IPS DF 6.9 (cell line): ENCODE data around the gene CABLES1.
"Not testable (repeated sequence)": the region's sequence is repeated elsewhere in the genome, so short reads cannot be mapped to it uniquely, and the experiment has no call there.

Experiments
- DNase-seq: peaks from one replicate; pipeline ENCODE4 v3.0.0-alpha.2; 2013; ENCODE audit warnings: low read depth, low spot score
- H3K27ac ChIP-seq: one replicate; pipeline ENCODE4 v1.5.1; 2013; ENCODE audit warnings: low read length, control low read depth
- H3K27me3 ChIP-seq: 2 replicates; pipeline ENCODE4 v1.6.1; 2013; ENCODE audit warnings: mild to moderate bottlenecking, low read length; ENCODE audit not compliant: control insufficient read depth, insufficient read depth
- H3K36me3 ChIP-seq: 2 replicates; pipeline ENCODE4 v1.6.1; 2013; ENCODE audit warnings: low read length; ENCODE audit not compliant: control insufficient read depth, insufficient read depth
- H3K4me1 ChIP-seq: 2 replicates; pipeline ENCODE4 v1.6.1; 2013; ENCODE audit warnings: low read length; ENCODE audit not compliant: control insufficient read depth, insufficient read depth
- H3K4me3 ChIP-seq: 2 replicates; pipeline ENCODE4 v1.5.1; 2013; ENCODE audit warnings: mild to moderate bottlenecking, low read length
- H3K9me3 ChIP-seq: 2 replicates; pipeline ENCODE4 v1.6.1; 2013; ENCODE audit warnings: low read length, inconsistent platforms; ENCODE audit not compliant: control insufficient read depth, insufficient read depth
- WGBS: extraction: QIAGEN DNeasy Blood & Tissue Kit; methylation state at CpG from one replicate; pipeline ENCODE4 v1.1.7; 2013; ENCODE audit warnings: mixed read lengths, missing lambda C conversion rate; ENCODE audit not compliant: insufficient read length, insufficient coverage; 5-methylcytosine and 5-hydroxymethylcytosine counted together

The CABLES1 gene

GRCh38 chr18:23267447-23267776, 132.1 kb downstream of the CABLES1 start:
- H3K4me3 ChIP-seq: no peak overlapping the region
- H3K27ac ChIP-seq: no peak overlapping the region
- H3K9me3 ChIP-seq: peaks cover 2% of the 10 kb centered on the region; the same call in 1 of the 2 replicates
- DNase-seq: no peak
- H3K4me1 ChIP-seq: peaks cover 3% of the 10 kb centered on the region; the same call in 1 of the 2 replicates
- no peaks in the 10 kb centered on the region for H3K36me3 ChIP-seq
- WGBS: no CpG with 5 or more reads among the region's 6 CpGs
- H3K27me3 ChIP-seq: no peaks in the 10 kb centered on the region

GRCh38 chr18:23268641-23269040, 133.4 kb downstream of the CABLES1 start:
- no peaks in the 10 kb centered on the region for H3K27me3 ChIP-seq
- WGBS: no CpG with 5 or more reads among the region's 8 CpGs
- peaks cover 3% of the 10 kb centered on the region; the same call in 1 of the 2 replicates for H3K4me1 ChIP-seq
- peaks cover 2% of the 10 kb centered on the region; the same call in 1 of the 2 replicates for H3K9me3 ChIP-seq
- H3K4me3 ChIP-seq: no peak overlapping the region
- no peak for DNase-seq
- H3K27ac ChIP-seq: no peak overlapping the region
- H3K36me3 ChIP-seq: no peaks in the 10 kb centered on the region

GRCh38 chr18:23269068-23269467, 133.8 kb downstream of the CABLES1 start:
- H3K36me3 ChIP-seq, H3K27ac ChIP-seq, H3K27me3 ChIP-seq, DNase-seq, H3K4me3 ChIP-seq, H3K9me3 ChIP-seq, H3K4me1 ChIP-seq: not testable (repeated sequence)
- WGBS: no CpG with 5 or more reads among the region's 1 CpG

GRCh38 chr18:23269928-23270327, 134.6 kb downstream of the CABLES1 start:
- WGBS: no CpG with 5 or more reads among the region's 2 CpGs
- Histone ChIP-seq H3K4me1 (peaks cover 3% of the 10 kb centered on the region; the same call in 1 of the 2 replicates), H3K9me3 (peaks cover 2% of the 10 kb centered on the region; the same call in 1 of the 2 replicates), H3K27me3 (no peaks in the 10 kb centered on the region), H3K36me3 (no peaks in the 10 kb centered on the region), H3K27ac (no peak overlapping the region), H3K4me3 (no peak overlapping the region)
- no peak for DNase-seq

- Histone ChIP-seq H3K36me3 (no peaks in the 10 kb centered on the region), H3K9me3 (peaks cover 2% of the 10 kb centered on the region; the same call in 1 of the 2 replicates), H3K27me3 (no peaks in the 10 kb centered on the region), H3K4me1 (peaks cover 3% of the 10 kb centered on the region; the same call in 1 of the 2 replicates), H3K4me3 (no peak overlapping the region), H3K27ac (no peak overlapping the region)
- WGBS: no CpG with 5 or more reads among the region's 4 CpGs
- DNase-seq: no peak
These were observed 135.8 kb downstream of the CABLES1 start for GRCh38 chr18:23270986-23271680.

- H3K4me1 ChIP-seq: no peaks in the 10 kb centered on the region
- DNase-seq: no peak
- no peak overlapping the region for H3K4me3 ChIP-seq
- H3K27me3 ChIP-seq: no peaks in the 10 kb centered on the region
- H3K36me3 ChIP-seq: no peaks in the 10 kb centered on the region
- H3K9me3 ChIP-seq: peaks cover 2% of the 10 kb centered on the region; the same call in 1 of the 2 replicates
- no peak overlapping the region for H3K27ac ChIP-seq
- WGBS: no CpG with 5 or more reads among the region's 11 CpGs
These were observed 137.4 kb downstream of the CABLES1 start for GRCh38 chr18:23272498-23273232.

- H3K9me3 ChIP-seq: peaks cover 2% of the 10 kb centered on the region; the same call in 1 of the 2 replicates
- no peak for DNase-seq
- H3K27me3 ChIP-seq: no peaks in the 10 kb centered on the region
- H3K27ac ChIP-seq: no peak overlapping the region
- no peak overlapping the region for H3K4me3 ChIP-seq
- WGBS: 98% methylated on average over 4 of the region's 10 CpGs
- no peaks in the 10 kb centered on the region for H3K4me1 ChIP-seq
- no peaks in the 10 kb centered on the region for H3K36me3 ChIP-seq
These were observed 138.2 kb downstream of the CABLES1 start for GRCh38 chr18:23273443-23273966.

- Histone ChIP-seq H3K36me3 (no peaks in the 10 kb centered on the region), H3K27me3 (no peaks in the 10 kb centered on the region), H3K4me1 (no peaks in the 10 kb centered on the region), H3K9me3 (peaks cover 2% of the 10 kb centered on the region; the same call in 1 of the 2 replicates), H3K4me3 (no peak overlapping the region), H3K27ac (no peak overlapping the region)
- WGBS: no CpG with 5 or more reads among the region's 17 CpGs
- no peak for DNase-seq
These were observed 139.6 kb downstream of the CABLES1 start for GRCh38 chr18:23274638-23275482.

- no peak for DNase-seq
- H3K4me1 ChIP-seq: 0 out of 2 replicates have a peak, but pooled peaks cover 2% of the 10 kb centered on the region
- no peaks in the 10 kb centered on the region for H3K27me3 ChIP-seq
- no peaks in the 10 kb centered on the region for H3K9me3 ChIP-seq
- no CpG with 5 or more reads among the region's 5 CpGs for WGBS
- no peak overlapping the region for H3K27ac ChIP-seq
- no peak overlapping the region for H3K4me3 ChIP-seq
- no peaks in the 10 kb centered on the region for H3K36me3 ChIP-seq
These were observed 141.2 kb downstream of the CABLES1 start for GRCh38 chr18:23276451-23276850.

- no peak overlapping the region for H3K4me3 ChIP-seq
- no peaks in the 10 kb centered on the region for H3K36me3 ChIP-seq
- H3K27ac ChIP-seq: no peak overlapping the region
- no peak for DNase-seq
- no peaks in the 10 kb centered on the region for H3K9me3 ChIP-seq
- peaks cover 4% of the 10 kb centered on the region for H3K4me1 ChIP-seq
- H3K27me3 ChIP-seq: no peaks in the 10 kb centered on the region
These were observed 142.1 kb downstream of the CABLES1 start for GRCh38 chr18:23277399-23277798.
